Measurements from ENCODE around the gene SEC61B.

SEC61B gene

GRCh38 chr9:99253134-99253533 is 31.1 kb downstream of the SEC61B start:
- Mint-ChIP-seq H3K36me3 (ENCODE audit: insufficient read depth) (peaks cover 2% of the 10 kb centered on the region), H3K27me3 (no peaks in the 10 kb centered on the region), H3K4me3 (peak overlapping the region; percentile 59), H3K4me1 (peaks cover 17% of the 10 kb centered on the region), H3K9me3 (no peaks in the 10 kb centered on the region), H3K27ac (ENCODE audit: low read depth) (peak overlapping the region; percentile 83)
- no peak for DNase-seq (ENCODE audit: low spot score in 2 of 2)
- ATAC-seq (replicated peaks; ENCODE audit: extremely low read depth, poor library complexity, severe bottlenecking) = no peak

DNA sequence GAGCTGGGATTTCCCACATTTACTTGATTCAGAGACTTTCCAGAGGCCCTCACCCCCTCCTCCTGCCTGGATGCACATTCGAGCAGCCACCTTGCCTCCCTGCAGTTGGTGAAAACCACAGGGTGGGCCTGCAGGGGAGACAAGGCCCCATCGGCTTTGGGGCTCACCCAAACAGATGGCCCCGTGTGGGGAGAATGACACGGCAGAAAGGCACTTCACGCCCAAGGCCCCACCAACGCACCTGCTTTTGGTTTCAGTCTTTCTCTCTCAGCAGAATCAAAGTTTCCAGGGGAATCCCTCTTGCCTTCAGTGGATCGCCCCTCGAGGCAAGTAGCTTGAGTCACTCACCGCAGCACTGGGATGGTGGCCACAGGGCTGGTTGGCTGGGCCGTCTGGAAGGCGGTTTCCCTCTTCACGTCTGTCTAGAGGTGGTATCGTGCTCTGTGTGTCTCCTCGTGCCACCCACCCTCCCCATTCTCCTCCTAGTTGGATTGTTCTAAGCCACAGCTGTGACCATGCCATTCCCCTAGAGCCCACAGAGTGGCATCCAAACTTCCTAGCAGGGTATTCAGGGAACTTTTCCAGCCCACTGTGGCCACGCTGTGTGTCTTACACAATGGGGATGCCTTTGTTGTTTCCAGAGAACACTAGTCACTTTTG is 31.8 kb downstream of the SEC61B start:
- H3K27me3 Mint-ChIP-seq = no peaks in the 10 kb centered on the region
- H3K4me3 Mint-ChIP-seq = peak overlapping the region; percentile 59
- peak; percentile 16 to 53 for DNase-seq (ENCODE audit: low spot score in 2 of 2)
- H3K9me3 Mint-ChIP-seq = no peaks in the 10 kb centered on the region
- peaks cover 2% of the 10 kb centered on the region for H3K36me3 Mint-ChIP-seq (ENCODE audit: insufficient read depth)
- peak overlapping the region; percentile 83 for H3K27ac Mint-ChIP-seq (ENCODE audit: low read depth)
- peak; percentile 89 for ATAC-seq (replicated peaks; ENCODE audit: extremely low read depth, poor library complexity, severe bottlenecking)
- peaks cover 17% of the 10 kb centered on the region for H3K4me1 Mint-ChIP-seq

- Mint-ChIP-seq H3K9me3 (no peaks in the 10 kb centered on the region), H3K27ac (ENCODE audit: low read depth) (no peak overlapping the region), H3K36me3 (ENCODE audit: insufficient read depth) (peaks cover 2% of the 10 kb centered on the region), H3K4me1 (peaks cover 22% of the 10 kb centered on the region), H3K4me3 (no peak overlapping the region), H3K27me3 (no peaks in the 10 kb centered on the region)
- DNase-seq (ENCODE audit: low spot score in 2 of 2) = no peak
- ATAC-seq (replicated peaks; ENCODE audit: extremely low read depth, poor library complexity, severe bottlenecking) = no peak
Observed at GRCh38 chr9:99255651-99256050, 33.6 kb downstream of the SEC61B start.

DNA sequence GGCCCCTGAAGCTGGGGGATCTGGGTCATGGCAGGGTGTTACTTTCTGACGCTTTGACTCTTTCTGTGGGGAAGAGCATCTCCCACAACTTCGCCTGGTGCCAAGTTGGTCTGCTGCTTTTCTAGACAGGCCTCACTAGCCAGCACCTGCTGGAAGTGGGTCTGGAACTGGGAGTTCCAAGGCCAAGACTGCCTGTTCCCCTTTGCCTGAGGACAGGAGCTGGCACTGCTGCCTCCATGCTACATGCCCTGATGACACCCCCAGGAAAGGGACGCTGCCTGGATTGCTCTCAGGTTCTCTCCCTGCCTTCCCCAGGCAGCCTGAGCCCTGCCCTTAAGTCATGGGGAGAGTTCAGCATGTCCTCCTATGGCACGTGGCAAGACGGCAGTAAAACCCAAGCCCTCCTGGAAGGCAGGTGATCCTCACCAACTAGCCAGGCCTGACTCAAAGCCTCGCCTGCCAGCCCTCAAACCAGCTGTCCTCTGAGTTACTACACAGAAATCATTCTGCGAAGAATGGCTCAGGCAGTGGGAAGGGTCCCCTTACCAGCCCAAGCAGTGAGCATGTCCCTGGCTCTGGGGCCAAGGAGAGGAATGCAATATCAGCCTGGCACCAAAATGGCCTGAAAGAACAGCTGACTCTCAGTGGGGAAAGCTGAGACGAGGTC is 35.8 kb downstream of the SEC61B start:
- Mint-ChIP-seq H3K27me3 (no peaks in the 10 kb centered on the region), H3K4me1 (peaks cover 21% of the 10 kb centered on the region), H3K4me3 (no peak overlapping the region), H3K36me3 (ENCODE audit: insufficient read depth) (peaks cover 2% of the 10 kb centered on the region), H3K27ac (ENCODE audit: low read depth) (no peak overlapping the region), H3K9me3 (no peaks in the 10 kb centered on the region)
- DNase-seq (ENCODE audit: low spot score in 2 of 2) (no peak), ATAC-seq (replicated peaks; ENCODE audit: extremely low read depth, poor library complexity, severe bottlenecking) (no peak)

DNA sequence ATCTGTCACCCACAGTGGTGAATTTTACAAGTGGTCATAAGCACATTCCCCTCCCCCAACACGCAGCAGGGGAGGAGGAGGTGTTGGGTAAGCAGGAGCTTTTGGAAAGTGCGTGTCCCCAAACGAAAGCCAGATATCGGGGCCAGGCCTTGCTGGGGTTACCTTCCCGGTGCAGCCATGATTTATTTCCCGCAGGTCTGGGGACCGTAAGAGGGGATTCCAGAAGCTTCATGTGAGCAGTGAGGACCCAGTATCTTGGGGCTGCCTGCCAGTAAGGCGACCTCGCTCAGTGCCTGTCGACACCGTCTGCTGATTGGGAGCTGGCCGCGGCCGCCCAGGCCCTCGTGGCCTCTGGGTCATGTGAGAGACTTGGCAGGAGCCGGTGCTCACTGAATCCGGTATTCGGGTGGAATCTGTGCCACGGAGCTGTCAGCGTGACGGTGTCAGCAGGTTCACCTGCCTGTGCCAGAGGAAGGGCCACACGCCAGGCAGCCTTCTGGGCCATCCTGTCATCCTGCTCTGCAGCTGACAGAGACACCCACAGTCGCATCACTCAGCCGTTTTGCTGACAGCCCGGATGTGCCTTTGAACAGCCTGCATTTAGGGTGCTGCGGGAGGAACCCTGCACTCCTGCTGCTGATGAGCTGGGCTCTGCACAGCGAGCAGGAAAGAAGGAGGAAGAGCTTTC is 37.3 kb downstream of the SEC61B start:
- DNase-seq (ENCODE audit: low spot score in 2 of 2) = peak; percentile 15 to 25
- peaks cover 6% of the 10 kb centered on the region for H3K4me1 Mint-ChIP-seq
- peaks cover 2% of the 10 kb centered on the region for H3K36me3 Mint-ChIP-seq (ENCODE audit: insufficient read depth)
- H3K9me3 Mint-ChIP-seq = no peaks in the 10 kb centered on the region
- H3K27ac Mint-ChIP-seq (ENCODE audit: low read depth) = peak overlapping the region; percentile 86
- peak; percentile 94 for ATAC-seq (replicated peaks; ENCODE audit: extremely low read depth, poor library complexity, severe bottlenecking)
- H3K27me3 Mint-ChIP-seq = no peaks in the 10 kb centered on the region
- H3K4me3 Mint-ChIP-seq = peak overlapping the region; percentile 33

DNA sequence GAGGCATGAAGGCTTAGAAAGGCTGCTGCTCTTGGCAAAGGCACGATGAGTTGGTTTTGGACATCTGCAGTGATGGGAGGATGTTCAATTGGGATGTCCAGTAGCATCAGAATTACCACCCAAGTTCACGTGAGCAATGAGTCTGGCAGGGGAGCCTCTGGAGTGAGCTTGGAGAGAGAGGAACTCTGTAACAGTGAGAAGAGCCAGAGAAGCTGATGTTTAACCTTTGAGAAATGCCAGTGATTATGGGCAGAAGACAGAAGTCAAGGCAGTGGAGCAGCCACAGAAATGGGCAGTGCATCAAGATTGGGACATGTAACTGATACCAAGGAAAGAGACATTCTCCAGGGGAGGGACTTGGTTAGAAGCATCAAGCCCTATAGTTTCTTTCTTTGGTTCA is 39.8 kb downstream of the SEC61B start:
- no peak overlapping the region for H3K27ac Mint-ChIP-seq (ENCODE audit: low read depth)
- H3K27me3 Mint-ChIP-seq = no peaks in the 10 kb centered on the region
- ATAC-seq (replicated peaks; ENCODE audit: extremely low read depth, poor library complexity, severe bottlenecking) = no peak
- H3K4me1 Mint-ChIP-seq = peaks cover 13% of the 10 kb centered on the region
- no peaks in the 10 kb centered on the region for H3K9me3 Mint-ChIP-seq
- H3K4me3 Mint-ChIP-seq = no peak overlapping the region
- DNase-seq (ENCODE audit: low spot score in 2 of 2) = no peak
- no peaks in the 10 kb centered on the region for H3K36me3 Mint-ChIP-seq (ENCODE audit: insufficient read depth)

DNA sequence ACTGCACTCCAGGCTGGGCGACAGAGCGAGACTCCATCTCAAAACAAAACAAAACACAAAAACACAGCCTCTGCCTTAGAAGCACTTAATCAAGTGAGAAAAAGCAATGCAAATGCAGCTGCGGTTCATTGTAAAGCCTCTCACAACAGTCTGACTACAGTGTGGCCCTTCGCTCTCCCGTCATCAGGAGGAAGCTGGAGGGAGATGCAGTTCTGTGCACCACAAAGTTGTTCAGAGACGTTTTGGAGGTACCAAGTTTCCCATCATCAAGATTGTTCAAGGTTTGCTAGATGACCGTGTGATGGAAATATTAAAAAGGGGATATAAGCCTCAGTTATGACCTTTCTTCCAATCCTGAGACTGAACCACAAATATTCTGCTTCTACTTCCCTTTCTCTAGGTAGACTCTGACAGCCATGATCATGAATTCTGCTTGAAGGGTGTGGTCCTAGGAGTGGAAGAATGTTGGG is 40.9 kb downstream of the SEC61B start:
- H3K9me3 Mint-ChIP-seq = no peaks in the 10 kb centered on the region
- no peak for DNase-seq (ENCODE audit: low spot score in 2 of 2)
- H3K36me3 Mint-ChIP-seq (ENCODE audit: insufficient read depth) = no peaks in the 10 kb centered on the region
- no peak overlapping the region for H3K27ac Mint-ChIP-seq (ENCODE audit: low read depth)
- H3K27me3 Mint-ChIP-seq = no peaks in the 10 kb centered on the region
- H3K4me1 Mint-ChIP-seq = peaks cover 17% of the 10 kb centered on the region
- no peak overlapping the region for H3K4me3 Mint-ChIP-seq
- ATAC-seq (replicated peaks; ENCODE audit: extremely low read depth, poor library complexity, severe bottlenecking) = no peak

- H3K9me3 Mint-ChIP-seq = no peaks in the 10 kb centered on the region
- H3K4me1 Mint-ChIP-seq = peaks cover 17% of the 10 kb centered on the region
- DNase-seq (ENCODE audit: low spot score in 2 of 2) (no peak), ATAC-seq (replicated peaks; ENCODE audit: extremely low read depth, poor library complexity, severe bottlenecking) (no peak)
- no peak overlapping the region for H3K27ac Mint-ChIP-seq (ENCODE audit: low read depth)
- H3K27me3 Mint-ChIP-seq = peaks cover 5% of the 10 kb centered on the region
- H3K4me3 Mint-ChIP-seq = no peak overlapping the region
- no peaks in the 10 kb centered on the region for H3K36me3 Mint-ChIP-seq (ENCODE audit: insufficient read depth)
Observed at GRCh38 chr9:99264070-99264680, 42.1 kb downstream of the SEC61B start.

GRCh38 chr9:99265691-99266090 is 43.6 kb downstream of the SEC61B start:
- Mint-ChIP-seq H3K27ac (ENCODE audit: low read depth) (no peak overlapping the region), H3K9me3 (no peaks in the 10 kb centered on the region), H3K4me1 (peaks cover 11% of the 10 kb centered on the region), H3K27me3 (peaks cover 20% of the 10 kb centered on the region), H3K36me3 (ENCODE audit: insufficient read depth) (no peaks in the 10 kb centered on the region), H3K4me3 (no peak overlapping the region)
- DNase-seq (ENCODE audit: low spot score in 2 of 2) = no peak
- ATAC-seq (replicated peaks; ENCODE audit: extremely low read depth, poor library complexity, severe bottlenecking) = no peak

- ATAC-seq (replicated peaks; ENCODE audit: extremely low read depth, poor library complexity, severe bottlenecking) (peak; percentile 32), DNase-seq (ENCODE audit: low spot score in 2 of 2) (peak; percentile 37 to 48)
- peaks cover 11% of the 10 kb centered on the region for H3K4me1 Mint-ChIP-seq
- H3K27ac Mint-ChIP-seq (ENCODE audit: low read depth) = no peak overlapping the region
- H3K36me3 Mint-ChIP-seq (ENCODE audit: insufficient read depth) = no peaks in the 10 kb centered on the region
- H3K9me3 Mint-ChIP-seq = no peaks in the 10 kb centered on the region
- H3K27me3 Mint-ChIP-seq = peaks cover 28% of the 10 kb centered on the region
- H3K4me3 Mint-ChIP-seq = no peak overlapping the region
Observed at GRCh38 chr9:99266255-99267023, 44.4 kb downstream of the SEC61B start.

DNA sequence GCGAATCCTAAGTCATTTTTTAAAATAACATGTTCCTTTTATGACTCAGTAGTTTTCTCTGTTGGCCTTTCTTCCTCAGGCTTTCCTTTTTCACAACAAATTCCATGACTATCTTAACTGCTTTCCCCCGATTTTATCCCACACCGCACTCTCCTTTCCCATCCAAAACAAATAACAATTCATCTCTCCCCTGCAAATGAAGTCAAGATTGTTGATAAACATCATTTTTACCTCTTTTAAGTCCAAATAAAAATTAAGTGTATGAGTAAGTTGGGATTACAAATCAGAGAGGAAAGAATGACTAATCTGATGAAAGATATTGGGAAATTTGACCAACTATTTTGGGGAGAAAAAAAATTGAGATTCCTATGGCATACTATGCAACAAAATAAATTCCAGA is 47.3 kb downstream of the SEC61B start:
- H3K36me3 Mint-ChIP-seq (ENCODE audit: insufficient read depth) = no peaks in the 10 kb centered on the region
- peaks cover 28% of the 10 kb centered on the region for H3K27me3 Mint-ChIP-seq
- H3K9me3 Mint-ChIP-seq = no peaks in the 10 kb centered on the region
- ATAC-seq (replicated peaks; ENCODE audit: extremely low read depth, poor library complexity, severe bottlenecking) (no peak), DNase-seq (ENCODE audit: low spot score in 2 of 2) (no peak)
- peaks cover 11% of the 10 kb centered on the region for H3K4me1 Mint-ChIP-seq
- H3K27ac Mint-ChIP-seq (ENCODE audit: low read depth) = no peak overlapping the region
- no peak overlapping the region for H3K4me3 Mint-ChIP-seq

DNA sequence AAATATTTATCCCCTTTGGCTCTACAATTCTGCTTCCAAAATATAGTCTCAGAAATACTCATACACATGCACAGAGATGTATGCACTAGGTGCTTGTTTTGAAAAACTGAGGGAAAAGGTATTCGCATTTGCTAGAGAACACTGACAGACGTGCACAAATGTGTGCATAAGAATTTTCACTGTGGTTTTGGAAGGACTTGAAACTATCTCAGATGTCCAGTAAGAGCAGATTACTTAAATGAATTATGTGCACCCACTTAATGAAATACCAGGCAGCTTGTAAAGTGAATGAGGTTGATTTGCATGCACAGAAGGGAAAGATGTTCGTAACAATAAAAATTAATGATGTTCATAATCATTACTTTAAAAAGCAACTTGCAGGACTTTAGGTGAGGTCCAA is 48.4 kb downstream of the SEC61B start:
- no peak for ATAC-seq (replicated peaks; ENCODE audit: extremely low read depth, poor library complexity, severe bottlenecking)
- H3K27me3 Mint-ChIP-seq = peaks cover 28% of the 10 kb centered on the region
- H3K4me3 Mint-ChIP-seq = no peak overlapping the region
- H3K27ac Mint-ChIP-seq (ENCODE audit: low read depth) = no peak overlapping the region
- no peaks in the 10 kb centered on the region for H3K36me3 Mint-ChIP-seq (ENCODE audit: insufficient read depth)
- no peaks in the 10 kb centered on the region for H3K9me3 Mint-ChIP-seq
- no peak for DNase-seq (ENCODE audit: low spot score in 2 of 2)
- H3K4me1 Mint-ChIP-seq = peaks cover 11% of the 10 kb centered on the region
